Stimulated activated CD4-positive, alpha-beta T cell treated with anti-CD3 and anti-CD28 coated beads, Interleukin-4, amount 100 ng/mL, for 1 hour (primary cell): ENCODE results near the gene TSPAN17.

Source experiments
- DNase-seq: peaks from one replicate; pipeline ENCODE4 v3.0.0-alpha.2; 2020

TSPAN17 gene

DNA sequence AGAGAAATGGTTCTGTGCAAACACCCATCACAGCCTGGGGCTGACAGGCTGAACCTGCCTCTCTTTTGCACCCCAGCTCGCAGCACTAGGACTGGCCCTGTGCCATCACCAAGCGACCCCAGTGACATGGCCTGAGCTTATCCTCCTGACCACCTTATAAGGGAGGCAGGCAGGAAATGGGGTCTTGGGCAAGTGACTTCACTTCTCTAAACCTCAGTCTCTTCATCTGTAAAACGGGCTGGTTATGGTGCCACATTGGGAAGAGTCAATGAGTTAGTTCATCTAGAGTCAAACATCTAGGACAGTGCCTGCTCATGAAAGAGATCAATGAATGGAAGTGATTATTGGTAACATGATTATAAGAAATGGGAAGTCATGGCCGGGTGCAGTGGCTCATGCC lies 23.1 kb upstream of the TSPAN17 start:
- no peak for DNase-seq

DNA sequence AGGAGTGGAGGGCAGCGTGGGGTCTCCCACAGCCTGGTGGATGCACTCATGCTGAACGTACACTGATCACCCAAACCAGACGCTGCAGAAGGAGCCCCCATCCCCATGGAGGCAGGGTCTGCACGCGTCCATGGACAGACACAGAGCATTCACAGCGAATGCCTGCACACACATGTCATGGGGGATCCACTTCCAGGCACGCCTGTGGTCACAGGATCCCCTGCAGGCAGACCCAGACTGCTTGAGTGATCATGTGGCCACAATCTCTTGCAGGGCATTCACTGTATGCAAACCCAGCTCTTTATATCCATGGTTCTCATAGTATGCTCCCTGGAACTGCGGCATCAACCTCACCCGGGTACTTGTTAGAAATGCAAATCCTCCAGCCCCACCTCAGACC lies 22.3 kb upstream of the TSPAN17 start:
- DNase-seq, result no peak

- no peak for DNase-seq
Observed at GRCh38 chr5:176625512-176625911, 21.8 kb upstream of the TSPAN17 start.

- no peak for DNase-seq
Observed at GRCh38 chr5:176625966-176626875, 21.1 kb upstream of the TSPAN17 start.

DNA sequence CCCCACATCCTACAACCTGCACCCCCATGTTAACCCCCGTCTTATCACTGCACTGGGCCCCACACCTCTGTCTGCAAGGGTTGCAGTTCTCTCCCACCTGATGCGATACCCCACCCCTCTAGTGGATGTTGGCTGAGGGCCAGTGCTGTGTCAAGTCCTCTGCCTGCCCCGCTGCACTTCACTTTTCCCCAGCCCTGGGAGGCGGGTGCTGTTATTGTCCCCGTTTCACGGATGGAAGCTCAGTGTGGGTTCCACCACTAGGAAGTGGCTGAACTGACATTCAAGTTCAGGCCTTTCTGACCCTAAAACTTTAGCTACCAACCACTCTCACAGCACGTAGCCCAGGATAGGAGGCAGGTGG lies 20.4 kb upstream of the TSPAN17 start:
- no peak for DNase-seq

- DNase-seq, result no peak
Observed at GRCh38 chr5:176627582-176627981, 19.7 kb upstream of the TSPAN17 start.

DNA sequence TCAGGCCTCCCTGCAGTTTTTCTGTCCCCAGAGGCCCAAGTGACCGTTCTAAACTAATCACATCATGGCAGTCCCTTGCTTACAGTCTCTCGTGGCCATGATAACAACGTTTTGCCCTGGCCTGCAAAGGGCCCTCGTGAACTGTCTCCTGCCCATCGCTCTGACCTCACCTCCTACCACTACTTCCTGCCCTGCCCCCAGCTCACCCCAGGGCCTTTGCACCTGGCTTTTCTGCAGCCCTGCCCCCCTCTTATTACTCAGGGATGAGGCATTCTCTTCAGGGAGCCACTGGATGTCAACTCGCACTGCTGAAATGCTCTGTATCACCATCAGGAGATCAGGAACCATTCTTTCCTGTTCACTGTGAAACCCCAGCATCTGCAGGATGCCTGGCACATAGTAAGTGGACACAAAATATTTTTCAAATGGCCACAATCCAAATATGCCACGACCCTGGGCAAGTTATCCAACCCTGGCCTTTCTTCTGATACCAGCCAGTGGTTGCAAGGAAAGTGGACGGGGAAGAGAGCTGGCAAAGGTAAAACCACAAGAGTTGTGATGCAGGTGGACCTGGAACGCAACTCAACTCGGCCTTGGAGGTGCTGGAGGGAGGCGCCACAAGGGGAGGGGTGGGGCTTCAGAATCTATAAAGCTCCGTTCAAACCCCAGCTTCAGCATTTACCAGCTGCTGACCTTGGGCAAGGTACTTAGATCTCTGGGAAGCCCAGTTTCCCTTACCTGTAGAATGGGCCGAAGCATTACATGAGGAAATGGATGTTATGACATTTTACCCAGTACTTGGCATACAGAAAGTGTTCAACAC lies 18.7 kb upstream of the TSPAN17 start:
- DNase-seq, result no peak

- no peak for DNase-seq
Observed at GRCh38 chr5:176629317-176629852, 17.9 kb upstream of the TSPAN17 start.

DNA sequence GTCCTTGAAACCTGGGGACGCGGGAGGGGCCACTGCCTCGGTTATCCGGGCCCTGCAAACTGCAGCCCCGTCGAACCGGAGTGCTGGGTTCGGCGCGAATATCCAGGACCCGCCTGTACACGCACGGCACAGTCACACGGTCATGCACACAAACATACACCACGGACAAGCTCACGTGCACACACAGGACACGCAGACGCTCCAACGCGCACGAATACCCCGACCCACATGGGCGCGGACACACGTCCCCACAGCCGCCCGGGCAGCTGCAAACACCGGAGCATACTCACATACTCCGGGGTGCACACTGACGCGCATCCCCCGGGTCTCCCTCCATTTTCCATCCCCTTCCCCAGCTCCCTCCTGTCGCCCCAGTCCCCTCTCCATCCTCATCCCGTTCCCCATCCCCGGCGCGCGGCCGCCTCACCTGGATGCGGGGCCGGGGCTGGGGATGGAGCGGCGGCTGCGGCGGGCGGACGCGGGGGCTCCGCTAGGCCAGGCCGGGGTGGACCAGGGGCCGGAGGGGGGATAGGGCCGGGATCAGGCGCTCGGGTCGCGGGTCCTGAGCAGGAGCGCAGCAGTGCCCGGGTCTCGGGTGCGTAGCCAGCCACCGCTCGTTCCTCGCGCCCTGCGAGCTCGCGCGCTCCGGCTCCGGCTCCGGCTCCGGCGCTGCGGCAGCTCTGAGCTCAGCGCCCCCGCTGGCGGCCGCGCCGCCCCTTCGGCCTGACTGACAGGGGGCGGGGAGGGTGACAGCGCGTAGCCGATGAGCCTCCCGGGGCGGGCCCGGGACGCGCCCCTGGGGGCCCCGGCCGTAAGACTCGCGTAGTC lies 17.2 kb upstream of the TSPAN17 start, which contains the start of the genes EIF4E1B and SNCB:
Gene EIF4E1B, plus strand, starts transcription at position 823 of the 828 bp plus-strand sequence. CDS start 12,113 bp downstream, outside the sequence.
Gene SNCB, minus strand, starts transcription at position 682 of the 828 bp plus-strand sequence. CDS start 880 bp downstream, outside the sequence.
- peak; percentile 61 for DNase-seq

DNA sequence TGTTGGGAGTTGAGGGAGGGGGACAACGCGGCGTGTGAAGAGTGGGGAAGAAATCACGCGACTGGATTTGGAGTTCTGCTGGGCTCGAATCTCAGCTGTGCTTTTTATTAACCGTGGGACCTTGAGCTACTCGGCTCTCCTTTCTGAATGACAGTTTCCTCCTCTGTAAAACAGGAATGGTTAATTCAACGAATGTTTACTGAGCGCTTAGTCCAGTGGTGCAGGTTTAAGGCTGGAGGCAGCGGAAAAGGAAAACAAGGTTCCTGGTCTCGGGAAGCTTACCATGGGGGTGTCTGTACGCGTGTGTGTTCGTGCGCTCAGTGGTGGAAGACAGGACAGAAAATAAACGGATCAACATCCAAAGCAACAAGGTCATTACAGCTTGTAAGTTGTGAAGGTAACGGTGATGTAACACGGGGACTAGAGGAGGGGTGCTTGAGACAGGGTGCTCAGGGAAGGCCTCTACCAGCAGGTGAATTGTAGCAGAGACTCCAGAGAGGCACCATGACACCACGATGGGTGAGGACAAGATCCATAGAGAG lies 16.5 kb upstream of the TSPAN17 start:
- DNase-seq, result no peak

DNA sequence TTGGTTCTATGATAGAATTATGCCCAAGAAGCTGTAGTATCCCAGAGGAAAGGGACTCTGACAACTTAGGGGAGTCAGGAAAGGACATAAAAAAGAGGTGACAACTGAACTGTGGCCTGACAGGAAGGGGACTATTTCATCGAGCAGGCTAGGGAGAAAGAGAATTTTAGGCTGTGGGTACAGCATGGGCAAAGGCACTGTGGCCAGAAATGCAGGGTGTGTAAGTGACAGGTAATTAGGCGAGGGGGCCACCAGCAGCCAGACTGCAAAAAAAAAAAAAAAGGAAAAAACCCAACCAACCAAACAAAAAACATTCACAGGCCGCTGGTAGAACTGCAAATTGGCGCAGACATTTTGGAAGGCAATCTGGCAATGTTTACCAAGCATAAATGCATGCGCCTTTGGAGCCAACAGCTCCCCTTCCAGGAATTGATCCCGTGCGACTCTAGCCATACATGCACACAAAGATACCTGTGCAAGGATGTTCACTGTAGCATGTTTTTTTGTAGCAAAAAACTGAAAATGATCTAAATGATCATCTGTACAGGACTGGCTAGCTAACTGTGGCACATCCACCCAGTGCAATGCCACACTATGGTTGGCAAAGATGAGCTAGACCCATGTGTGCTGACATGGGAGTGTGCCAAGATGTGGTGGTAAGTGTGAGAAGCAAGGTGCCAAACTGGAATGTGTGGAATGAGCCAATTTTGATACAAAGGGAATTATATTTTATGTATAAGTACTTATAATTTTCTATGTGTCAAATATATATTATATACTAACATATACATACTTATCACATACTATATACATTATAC lies 15.7 kb upstream of the TSPAN17 start:
- DNase-seq, result no peak

DNA sequence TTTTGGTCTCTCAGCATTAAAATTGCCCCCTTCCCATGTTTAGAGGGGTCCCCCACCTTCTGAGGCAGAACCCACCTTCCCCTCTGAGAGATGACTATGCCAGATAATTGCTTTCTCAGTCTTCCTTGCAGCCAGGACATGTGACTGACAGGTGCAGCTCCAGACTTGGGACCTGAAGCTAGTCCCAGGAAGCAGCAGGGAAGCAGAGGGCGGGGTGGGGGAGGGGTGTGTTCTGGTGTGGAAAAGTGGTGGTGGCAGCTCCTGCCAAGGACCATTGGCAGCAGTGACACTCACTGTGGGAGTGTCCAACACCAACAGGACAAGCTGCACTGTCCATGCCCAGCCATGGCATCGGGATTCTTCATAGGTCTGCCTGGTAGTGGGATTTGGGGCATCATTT lies 14.5 kb upstream of the TSPAN17 start:
- DNase-seq, result no peak

GRCh38 chr5:176633598-176633997 lies 13.7 kb upstream of the TSPAN17 start:
- DNase-seq, result no peak

- DNase-seq, result no peak
Observed at GRCh38 chr5:176636426-176636825, 10.9 kb upstream of the TSPAN17 start.

DNA sequence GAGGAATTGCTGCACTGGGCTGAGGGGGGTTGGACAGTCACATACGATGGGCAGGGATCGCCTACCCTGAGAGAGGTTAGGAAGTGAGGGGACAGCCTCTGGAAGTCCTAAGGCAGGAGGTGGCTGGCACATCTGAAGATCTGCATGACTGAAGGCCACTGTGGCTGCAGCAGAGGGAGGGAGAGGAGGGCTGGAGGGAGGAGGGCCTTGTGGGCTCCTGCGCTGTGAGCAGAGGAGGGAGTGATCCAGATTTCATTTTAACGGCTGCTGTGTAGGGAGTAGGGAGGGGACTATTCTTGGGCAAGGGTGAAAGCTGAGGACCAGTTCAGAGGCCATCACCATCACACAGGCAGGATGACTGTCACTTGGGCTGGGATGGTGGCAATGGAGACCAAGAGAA lies 9.7 kb upstream of the TSPAN17 start:
- no peak for DNase-seq

DNA sequence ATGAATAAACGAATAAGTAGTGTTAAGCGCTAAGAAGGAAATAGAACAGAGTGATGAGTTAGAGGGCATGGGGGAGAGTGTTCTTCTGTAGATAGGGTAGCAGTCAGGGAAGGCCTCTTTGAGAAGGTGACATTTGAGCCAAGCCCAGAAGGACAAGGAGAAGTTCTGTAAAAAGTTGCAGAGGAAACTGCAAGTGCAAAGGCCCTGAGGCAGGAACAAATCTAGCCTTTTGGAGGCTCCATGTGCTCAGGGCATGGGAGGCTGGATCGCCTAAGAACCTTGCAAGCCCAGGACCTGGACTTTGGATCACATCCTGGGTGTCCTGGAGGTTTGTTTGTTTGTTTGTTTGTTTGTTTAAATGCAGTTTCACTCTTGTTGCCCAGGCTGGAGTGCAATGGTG lies 8.8 kb upstream of the TSPAN17 start:
- DNase-seq, result no peak

GRCh38 chr5:176639208-176639607 lies 8.1 kb upstream of the TSPAN17 start:
- DNase-seq, result no peak

GRCh38 chr5:176639981-176640380 lies 7.3 kb upstream of the TSPAN17 start:
- DNase-seq, result no peak

- no peak for DNase-seq
Observed at GRCh38 chr5:176640616-176641015, 6.7 kb upstream of the TSPAN17 start.

DNA sequence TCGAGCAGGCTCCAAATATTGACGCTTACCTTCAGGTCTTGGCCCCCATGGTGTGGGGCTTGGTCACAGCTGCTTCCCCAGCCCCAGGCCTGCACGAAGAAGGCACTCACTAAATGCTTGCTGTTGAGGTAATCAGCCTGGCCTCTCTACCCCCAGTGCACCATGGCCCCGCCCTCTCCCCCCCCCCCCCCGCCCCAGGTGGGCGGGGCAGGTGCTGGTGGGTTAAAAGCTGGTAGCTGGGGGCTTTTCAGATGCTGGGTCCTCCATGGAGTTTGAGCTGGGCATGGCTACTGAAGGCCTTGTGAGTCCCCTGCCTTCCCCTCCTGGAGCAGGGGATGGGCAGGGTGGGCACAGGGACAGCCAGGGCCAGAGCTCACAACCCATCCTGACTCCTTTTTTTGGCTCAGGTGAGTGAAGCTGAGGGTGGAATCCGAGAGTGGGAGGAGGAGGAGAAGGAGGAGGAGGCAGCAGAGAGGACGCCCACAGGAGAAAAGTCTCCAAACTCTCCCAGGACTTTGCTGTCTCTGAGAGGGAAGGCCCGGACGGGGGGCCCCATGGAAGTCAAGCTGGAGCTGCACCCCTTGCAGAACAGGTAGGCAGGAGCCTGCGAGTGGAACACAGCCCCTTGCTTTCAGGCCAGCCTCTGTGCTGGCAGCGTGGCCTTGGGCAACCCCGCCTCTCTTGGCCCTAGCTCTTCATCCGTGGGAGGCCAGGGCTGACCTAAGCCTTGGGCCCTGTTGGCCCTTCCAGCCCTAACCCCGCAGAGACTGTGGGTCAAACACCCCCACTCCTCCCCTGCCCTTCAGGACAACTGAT lies 4.4 kb upstream of the TSPAN17 start:
- DNase-seq, result no peak
